ENCODE results near the gene NUMA1.

NUMA1 gene

GRCh38 chr11:72123117-72123653, 42.8 kb upstream of the NUMA1 start:
- in situ Hi-C loops (cut with HindIII; ENCODE audit: low sequenced_read_pairs): no loop called here
- no peak overlapping the region for H3K4me3 ChIP-seq (ENCODE audit: low read depth, low read length)
- no peak for TF ChIP-seq CTCF (IDR thresholded peaks at IDR 0.05; ENCODE audit: low read depth, low read length)
- DNase-seq (ENCODE audit: low read depth, low spot score): no peak

- in situ Hi-C loops (cut with HindIII; ENCODE audit: low sequenced_read_pairs): no loop called here
- no peak for TF ChIP-seq CTCF (IDR thresholded peaks at IDR 0.05; ENCODE audit: low read depth, low read length)
- H3K4me3 ChIP-seq (ENCODE audit: low read depth, low read length): no peak overlapping the region
- DNase-seq (ENCODE audit: low read depth, low spot score): no peak
Measured at GRCh38 chr11:72122607-72123006, 42.3 kb upstream of the NUMA1 start.

GRCh38 chr11:72120930-72121329, 40.6 kb upstream of the NUMA1 start:
- DNase-seq (ENCODE audit: low read depth, low spot score): no peak
- TF ChIP-seq CTCF (IDR thresholded peaks at IDR 0.05; ENCODE audit: low read depth, low read length): no peak
- in situ Hi-C loops (cut with HindIII; ENCODE audit: low sequenced_read_pairs): no loop called here
- no peak overlapping the region for H3K4me3 ChIP-seq (ENCODE audit: low read depth, low read length)

GRCh38 chr11:72119198-72119597, 38.9 kb upstream of the NUMA1 start:
- no peak for DNase-seq (ENCODE audit: low read depth, low spot score)
- H3K4me3 ChIP-seq (ENCODE audit: low read depth, low read length): no peak overlapping the region
- in situ Hi-C loops (cut with HindIII; ENCODE audit: low sequenced_read_pairs): no loop called here
- no peak for TF ChIP-seq CTCF (IDR thresholded peaks at IDR 0.05; ENCODE audit: low read depth, low read length)

GRCh38 chr11:72116019-72116755, 35.8 kb upstream of the NUMA1 start:
- DNase-seq (ENCODE audit: low read depth, low spot score): no peak
- no peak for TF ChIP-seq CTCF (IDR thresholded peaks at IDR 0.05; ENCODE audit: low read depth, low read length)
- in situ Hi-C loops (cut with HindIII; ENCODE audit: low sequenced_read_pairs): no loop called here

GRCh38 chr11:72114570-72114969, 34.2 kb upstream of the NUMA1 start:
- in situ Hi-C loops (cut with HindIII; ENCODE audit: low sequenced_read_pairs): no loop called here
- no peak for TF ChIP-seq CTCF (IDR thresholded peaks at IDR 0.05; ENCODE audit: low read depth, low read length)
- no peak overlapping the region for H3K4me3 ChIP-seq (ENCODE audit: low read depth, low read length)
- no peak for DNase-seq (ENCODE audit: low read depth, low spot score)

More at GRCh38 chr11:72116019-72116755, 35.8 kb upstream of the NUMA1 start:
- no peak overlapping the region for H3K4me3 ChIP-seq (ENCODE audit: low read depth, low read length)
